ENCODE measurements around the gene CD82. TPM values are rescaled to one million over a fixed set of nuclear protein-coding genes. Genes with fewer than 3 reads are reported as not detected.

CD82 gene
- total and polyA plus RNA-seq, 9 donors, result 6.9 to 74.9 (median 29.5) TPM

DNA sequence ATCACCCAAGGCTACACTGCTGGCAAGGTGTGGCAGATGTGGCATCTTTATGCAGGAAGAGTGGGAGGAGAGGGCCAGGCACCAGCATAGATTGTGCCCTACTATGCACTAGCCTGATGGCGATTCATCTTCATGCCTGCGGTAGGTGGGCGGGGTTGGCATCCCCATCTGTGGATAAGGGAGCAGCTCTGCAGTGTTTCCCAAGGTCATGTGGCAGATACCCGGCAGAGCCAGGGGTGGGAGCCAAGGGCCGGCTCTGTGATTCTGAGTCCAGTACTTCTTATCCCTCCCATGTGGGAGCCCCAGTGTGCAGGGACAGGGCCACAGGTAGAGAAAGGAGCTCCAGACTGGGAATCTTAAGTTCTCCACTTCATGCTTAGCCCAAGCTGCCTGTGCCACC lies 20.0 kb downstream of the CD82 start:
- peaks cover 3% of the 10 kb centered on the region for H3K4me1 ChIP-seq (ENCODE audit: insufficient read depth)
- no peaks in the 10 kb centered on the region for H3K36me3 ChIP-seq
- no peaks in the 10 kb centered on the region for H3K27me3 ChIP-seq
- intact Hi-C loops (cut with DNase I), result no loop called here
- TF ChIP-seq EP300 (IDR thresholded peaks at IDR 0.05) (no peak), POLR2A (IDR thresholded peaks at IDR 0.05) (no peak)
- TF ChIP-seq, protein P1, sequence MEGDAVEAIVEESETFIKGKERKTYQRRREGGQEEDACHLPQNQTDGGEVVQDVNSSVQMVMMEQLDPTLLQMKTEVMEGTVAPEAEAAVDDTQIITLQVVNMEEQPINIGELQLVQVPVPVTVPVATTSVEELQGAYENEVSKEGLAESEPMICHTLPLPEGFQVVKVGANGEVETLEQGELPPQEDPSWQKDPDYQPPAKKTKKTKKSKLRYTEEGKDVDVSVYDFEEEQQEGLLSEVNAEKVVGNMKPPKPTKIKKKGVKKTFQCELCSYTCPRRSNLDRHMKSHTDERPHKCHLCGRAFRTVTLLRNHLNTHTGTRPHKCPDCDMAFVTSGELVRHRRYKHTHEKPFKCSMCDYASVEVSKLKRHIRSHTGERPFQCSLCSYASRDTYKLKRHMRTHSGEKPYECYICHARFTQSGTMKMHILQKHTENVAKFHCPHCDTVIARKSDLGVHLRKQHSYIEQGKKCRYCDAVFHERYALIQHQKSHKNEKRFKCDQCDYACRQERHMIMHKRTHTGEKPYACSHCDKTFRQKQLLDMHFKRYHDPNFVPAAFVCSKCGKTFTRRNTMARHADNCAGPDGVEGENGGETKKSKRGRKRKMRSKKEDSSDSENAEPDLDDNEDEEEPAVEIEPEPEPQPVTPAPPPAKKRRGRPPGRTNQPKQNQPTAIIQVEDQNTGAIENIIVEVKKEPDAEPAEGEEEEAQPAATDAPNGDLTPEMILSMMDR (IDR thresholded peaks at IDR 0.05), result no peak
- no peak overlapping the region for H3K27ac ChIP-seq
- DNase-seq, result no peak
- H3K9me3 ChIP-seq, result no peaks in the 10 kb centered on the region
- WGBS, 3 donors, result 45 to 56% (median 49%) methylated on average over 5 of the region's 5 CpGs
- H3K4me3 ChIP-seq, result no peak overlapping the region

DNA sequence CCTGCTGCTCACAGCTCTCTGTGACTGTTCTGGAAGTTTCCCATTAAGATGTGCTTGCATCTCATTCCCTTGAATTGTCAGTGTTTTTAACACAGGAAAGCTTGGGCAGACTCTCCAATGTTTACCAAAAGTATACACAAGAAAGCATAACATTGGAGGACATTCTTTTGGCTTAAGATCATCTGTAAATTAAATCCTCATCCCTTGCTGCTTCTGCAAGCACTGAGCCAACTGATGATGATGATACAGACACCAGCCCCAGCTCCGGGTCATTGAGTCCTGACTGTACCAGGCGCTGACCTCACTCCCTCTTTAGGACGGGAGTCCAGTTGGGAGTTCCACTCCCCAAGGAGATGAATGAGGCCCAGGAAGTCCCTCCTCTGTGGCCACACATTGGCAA lies 23.8 kb downstream of the CD82 start:
- WGBS, 3 donors, result 33 to 52% (median 41%) methylated on average over 3 of the region's 3 CpGs
- H3K4me1 ChIP-seq (ENCODE audit: insufficient read depth), result peaks cover 3% of the 10 kb centered on the region
- H3K27ac ChIP-seq, result no peak overlapping the region
- no peaks in the 10 kb centered on the region for H3K9me3 ChIP-seq
- TF ChIP-seq, protein P1 (IDR thresholded peaks at IDR 0.05), result no peak
- TF ChIP-seq POLR2A (IDR thresholded peaks at IDR 0.05) (no peak), EP300 (IDR thresholded peaks at IDR 0.05) (no peak)
- no peaks in the 10 kb centered on the region for H3K27me3 ChIP-seq
- no peak overlapping the region for H3K4me3 ChIP-seq
- no peak for DNase-seq
- H3K36me3 ChIP-seq, result no peaks in the 10 kb centered on the region
- intact Hi-C loops (cut with DNase I), result no loop called here

DNA sequence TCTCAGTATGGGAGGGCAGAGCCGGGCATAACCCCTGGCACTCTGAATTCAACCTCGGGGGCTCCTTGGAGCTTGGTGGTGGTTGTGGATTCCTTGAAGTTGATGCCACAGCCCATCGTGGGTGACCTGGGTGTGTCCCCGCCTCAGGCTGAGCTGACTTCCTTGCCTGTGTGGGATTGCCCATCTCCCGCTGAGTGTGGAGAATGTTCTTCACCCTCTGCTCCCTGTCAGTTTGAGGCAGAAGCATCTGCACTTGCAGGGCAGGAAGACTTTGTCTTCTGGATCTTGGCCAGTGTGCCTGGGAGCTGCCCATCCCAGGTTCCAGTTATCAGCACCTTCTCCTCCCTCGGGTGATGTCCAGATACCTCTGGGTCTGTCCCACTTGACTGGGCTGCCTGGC lies 25.3 kb downstream of the CD82 start:
- Histone ChIP-seq H3K27me3 (no peaks in the 10 kb centered on the region), H3K36me3 (no peaks in the 10 kb centered on the region), H3K9me3 (no peaks in the 10 kb centered on the region), H3K27ac (no peak overlapping the region), H3K4me1 (ENCODE audit: insufficient read depth) (peaks cover under 1% of the 10 kb centered on the region), H3K4me3 (no peak overlapping the region)
- intact Hi-C loops (cut with DNase I), result no loop called here
- 63 to 67% (median 67%) methylated on average over 6 of the region's 6 CpGs for WGBS, 3 donors
- TF ChIP-seq, protein P1 (IDR thresholded peaks at IDR 0.05), result no peak
- TF ChIP-seq POLR2A (IDR thresholded peaks at IDR 0.05), result no peak
- TF ChIP-seq EP300 (IDR thresholded peaks at IDR 0.05), result no peak
- DNase-seq, result no peak

DNA sequence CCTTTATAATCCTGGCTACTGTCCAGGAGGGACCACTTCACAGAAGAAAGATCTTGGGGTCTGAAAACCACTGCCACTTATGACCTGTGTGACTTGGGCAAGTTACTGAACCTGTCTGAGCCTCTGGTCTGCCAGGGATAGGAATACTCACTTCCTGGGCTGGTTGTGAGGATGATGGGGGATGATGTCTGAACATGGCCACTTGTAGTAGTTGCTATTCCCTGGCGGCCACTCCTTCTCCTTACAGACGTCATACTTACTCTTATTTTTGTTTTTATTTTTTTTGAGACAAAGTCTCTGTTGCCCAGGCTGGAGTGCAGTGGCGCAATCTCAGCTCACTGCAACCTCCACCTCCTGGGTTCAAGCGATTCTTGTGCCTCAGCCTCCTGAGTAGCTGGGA lies 26.1 kb downstream of the CD82 start:
- Histone ChIP-seq H3K27ac (no peak overlapping the region), H3K4me1 (ENCODE audit: insufficient read depth) (peaks cover 7% of the 10 kb centered on the region)
- TF ChIP-seq, protein P1 (IDR thresholded peaks at IDR 0.05), result no peak

More for the DNA sequence above, 26.1 kb downstream of the CD82 start:
- 87 to 91% (median 90%) methylated on average over 4 of the region's 4 CpGs for WGBS, 3 donors
- no peak for DNase-seq
- Histone ChIP-seq H3K4me3 (no peak overlapping the region), H3K9me3 (no peaks in the 10 kb centered on the region), H3K27me3 (no peaks in the 10 kb centered on the region), H3K36me3 (no peaks in the 10 kb centered on the region)
- intact Hi-C loops (cut with DNase I), result no loop called here
